C4-2B (cell line): ENCODE measurements around the gene RNF166.

Experiments used
- CTCF ChIP-seq: fragments of 450-650 bp; conservative IDR thresholded peaks from 2 replicates; pipeline ENCODE4 v1.5.1; 2017; ENCODE audit warnings: mild to moderate bottlenecking
- ZFX ChIP-seq: fragments of 450-650 bp; IDR thresholded peaks from 2 replicates; pipeline ENCODE4 v1.6.1; 2017

DNA sequence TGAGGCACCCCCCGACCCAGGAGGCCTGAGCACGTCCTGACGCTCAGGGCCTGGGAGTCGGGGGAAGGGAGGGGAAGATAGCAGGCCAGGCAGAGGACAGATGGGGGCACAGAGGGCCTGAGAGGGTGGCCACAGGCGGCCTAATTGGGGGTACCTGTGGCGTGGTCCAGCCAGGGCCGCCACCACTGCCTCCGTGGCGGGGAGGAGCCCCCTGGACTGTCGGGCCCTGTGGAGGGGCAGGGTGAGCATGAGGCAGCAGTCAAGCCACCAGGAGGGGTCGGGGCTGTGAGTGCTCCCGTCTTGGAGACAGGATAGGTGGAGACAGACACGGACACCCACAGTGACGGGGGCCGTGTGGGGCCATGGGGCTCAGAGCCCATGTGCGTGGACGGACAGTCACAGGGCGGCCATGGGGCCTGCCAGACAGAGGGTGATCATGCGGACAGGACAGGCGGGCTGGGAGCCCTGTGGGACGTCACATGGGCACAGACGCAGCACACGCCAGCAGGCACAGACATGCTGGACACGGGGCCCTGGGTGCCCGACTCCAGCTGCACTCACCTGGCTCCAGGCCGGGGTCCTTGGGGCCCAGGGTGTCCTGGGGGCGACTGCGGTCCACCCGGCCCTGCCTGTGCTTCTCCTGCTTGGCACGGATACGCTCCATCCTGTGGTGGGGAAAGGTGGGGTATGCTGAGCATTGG, 18.8 kb upstream of the RNF166 start:
- TF ChIP-seq CTCF = no peak
- no peak for TF ChIP-seq ZFX
